ENCODE data around the gene TBL1XR1.

DNA sequence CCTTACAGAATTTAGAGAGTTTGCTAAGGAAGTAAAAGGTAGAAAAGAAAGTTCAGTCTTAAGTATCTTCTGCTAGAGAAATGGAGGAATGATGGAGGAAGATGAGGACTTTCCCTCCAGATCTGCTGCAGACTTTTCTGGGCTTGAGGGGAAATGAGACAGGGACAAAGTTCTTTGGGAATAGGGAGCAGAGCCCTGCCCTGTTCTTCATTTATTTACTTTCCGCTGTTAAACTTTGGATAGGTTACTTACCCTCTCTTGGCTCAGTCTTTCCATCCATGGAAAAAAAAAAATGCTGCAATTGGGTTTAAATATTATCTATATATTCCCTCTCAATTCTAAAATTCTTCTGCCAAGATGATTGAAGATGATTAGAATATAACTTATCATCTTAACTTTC lies 202.9 kb downstream of the TBL1XR1 start:
- TF ChIP-seq IRF2 (CRISPR knock-in tag; IDR thresholded peaks at IDR 0.05): no peak
- TF ChIP-seq ZBTB46 (CRISPR knock-in tag; IDR thresholded peaks at IDR 0.05; ENCODE audit: borderline replicate concordance): no peak
